GM19438 (cell line): Measurements from ENCODE around the gene INHA.

Experiments
- ATAC-seq: cut with Tn5 transposase; IDR thresholded peaks from one replicate; pipeline ENCODE4 v1.9.1; 2021; ENCODE audit warnings: low read depth; ENCODE audit not compliant: unreplicated experiment

INHA gene

GRCh38 chr2:219539926-219540678 is 32.0 kb upstream of the INHA start:
- no peak for ATAC-seq

- no peak for ATAC-seq
Observed at GRCh38 chr2:219540784-219541504, 31.2 kb upstream of the INHA start.

- ATAC-seq = peak; percentile 48
Observed at GRCh38 chr2:219541611-219542180, 30.4 kb upstream of the INHA start.

GRCh38 chr2:219542931-219543595 is 29.0 kb upstream of the INHA start:
- peak; percentile 31 for ATAC-seq

GRCh38 chr2:219543596-219544358 is 28.3 kb upstream of the INHA start, which contains the start of the genes CHPF and TMEM198:
TSS of gene CHPF (minus strand) at chr2:219543809. CDS start at chr2:219543538, 271 bp downstream.
TSS of gene TMEM198 (plus strand) at chr2:219544028. CDS start at chr2:219544728, 700 bp downstream.
- ATAC-seq = peak; percentile 66

GRCh38 chr2:219544567-219544966 is 27.5 kb upstream of the INHA start:
- no peak for ATAC-seq

GRCh38 chr2:219545295-219545942 is 26.7 kb upstream of the INHA start:
- ATAC-seq = no peak

GRCh38 chr2:219545943-219546352 is 26.2 kb upstream of the INHA start:
- ATAC-seq = no peak

GRCh38 chr2:219547621-219548020 is 24.5 kb upstream of the INHA start:
- no peak for ATAC-seq

GRCh38 chr2:219548990-219549389 is 23.1 kb upstream of the INHA start:
- ATAC-seq = no peak

- ATAC-seq = no peak
Observed at GRCh38 chr2:219549619-219550018, 22.5 kb upstream of the INHA start.

- peak; percentile 37 for ATAC-seq
Observed at GRCh38 chr2:219551441-219552381, 20.4 kb upstream of the INHA start.

GRCh38 chr2:219552382-219553167 is 19.5 kb upstream of the INHA start:
- peak; percentile 92 for ATAC-seq

GRCh38 chr2:219553168-219553417 is 19.0 kb upstream of the INHA start:
- ATAC-seq = no peak

GRCh38 chr2:219553463-219553963 is 18.6 kb upstream of the INHA start:
- ATAC-seq = no peak

GRCh38 chr2:219554350-219554749 is 17.8 kb upstream of the INHA start:
- ATAC-seq = no peak

GRCh38 chr2:219555956-219556355 is 16.2 kb upstream of the INHA start:
- no peak for ATAC-seq

- ATAC-seq = no peak
Observed at GRCh38 chr2:219556413-219556812, 15.7 kb upstream of the INHA start.
